H9 (cell line): ENCODE measurements around the gene MORC1. TPM values are rescaled to one million over a fixed set of nuclear protein-coding genes. Genes with fewer than 3 reads are reported as not detected.

Experiments used
- DNase-seq: peaks from one replicate; pipeline ENCODE4 v3.0.0-alpha.2; 2017
- H2AFZ ChIP-seq: one replicate; pipeline ENCODE4 v1.6.1; 2013; ENCODE audit warnings: mild to moderate bottlenecking, low read length, control low read depth, moderate library complexity
- H2AK5ac ChIP-seq: 2 replicates; pipeline ENCODE4 v1.6.1; 2013; ENCODE audit warnings: low read length, control low read depth, mixed read lengths; ENCODE audit not compliant: insufficient read length
- H2BK120ac ChIP-seq: one replicate; pipeline ENCODE4 v1.6.1; 2013; ENCODE audit warnings: low read depth, mild to moderate bottlenecking, low read length, control low read depth, inconsistent platforms; ENCODE audit not compliant: poor library complexity, severe bottlenecking
- H2BK12ac ChIP-seq: 2 replicates; pipeline ENCODE4 v1.6.1; 2013; ENCODE audit warnings: low read length, control low read depth, mixed read lengths, low read depth; ENCODE audit not compliant: insufficient read length
- H2BK15ac ChIP-seq: 2 replicates; pipeline ENCODE4 v1.6.1; 2013; ENCODE audit warnings: low read depth, low read length, control low read depth
- H2BK20ac ChIP-seq: one replicate; pipeline ENCODE4 v1.6.1; 2013; ENCODE audit warnings: low read depth, mild to moderate bottlenecking, low read length, control low read depth, inconsistent platforms; ENCODE audit not compliant: poor library complexity, severe bottlenecking
- H2BK5ac ChIP-seq: 2 replicates; pipeline ENCODE4 v1.6.1; 2013; ENCODE audit warnings: low read length, control low read depth, mixed read lengths; ENCODE audit not compliant: insufficient read length
- H3K14ac ChIP-seq: 2 replicates; pipeline ENCODE4 v1.6.1; 2013; ENCODE audit warnings: low read length, control low read depth; ENCODE audit not compliant: insufficient read depth
- H3K18ac ChIP-seq: 2 replicates; pipeline ENCODE4 v1.6.1; 2013; ENCODE audit warnings: low read depth, mild to moderate bottlenecking, mixed read lengths, low read length, control low read depth; ENCODE audit not compliant: insufficient read length
- H3K23ac ChIP-seq: 2 replicates; pipeline ENCODE4 v1.6.1; 2013; ENCODE audit warnings: low read length, control low read depth, mixed read lengths, low read depth; ENCODE audit not compliant: insufficient read length
- H3K23me2 ChIP-seq: 2 replicates; pipeline ENCODE4 v1.6.1; 2013; ENCODE audit warnings: low read depth, mild to moderate bottlenecking, mixed read lengths, low read length, control low read depth; ENCODE audit not compliant: insufficient read length, poor library complexity, severe bottlenecking
- H3K27ac ChIP-seq: 2 replicates; pipeline ENCODE4 v1.5.1; 2013; ENCODE audit warnings: low read length, control low read depth, mixed read lengths, low read depth; ENCODE audit not compliant: insufficient read length
- H3K27me3 ChIP-seq: 2 replicates; pipeline ENCODE4 v1.6.1; 2013; ENCODE audit warnings: low read length, control low read depth, inconsistent platforms; ENCODE audit not compliant: insufficient read depth
- H3K4ac ChIP-seq: 2 replicates; pipeline ENCODE4 v1.6.1; 2013; ENCODE audit warnings: low read depth, mild to moderate bottlenecking, control low read depth, inconsistent platforms, low read length, moderate library complexity
- H3K4me1 ChIP-seq: 2 replicates; pipeline ENCODE4 v1.6.1; 2013; ENCODE audit warnings: low read length, control low read depth, inconsistent platforms; ENCODE audit not compliant: insufficient read depth
- H3K4me2 ChIP-seq: 2 replicates; pipeline ENCODE4 v1.6.1; 2013; ENCODE audit warnings: low read length, control low read depth, mixed read lengths; ENCODE audit not compliant: insufficient read length, insufficient read depth
- H3K56ac ChIP-seq: 2 replicates; pipeline ENCODE4 v1.6.1; 2013; ENCODE audit warnings: low read depth, mild to moderate bottlenecking, mixed read lengths, low read length, control low read depth; ENCODE audit not compliant: insufficient read length
- H3K79me1 ChIP-seq: 2 replicates; pipeline ENCODE4 v1.6.1; 2013; ENCODE audit warnings: low read depth, mild to moderate bottlenecking, moderate library complexity, low read length, control low read depth, inconsistent platforms; ENCODE audit not compliant: insufficient read depth, poor library complexity, severe bottlenecking
- H3K79me2 ChIP-seq: 2 replicates; pipeline ENCODE4 v1.6.1; 2013; ENCODE audit warnings: low read length, control low read depth, inconsistent platforms; ENCODE audit not compliant: insufficient read depth
- H3K9ac ChIP-seq: 2 replicates; pipeline ENCODE4 v1.6.1; 2013; ENCODE audit warnings: low read length, control low read depth, mixed read lengths; ENCODE audit not compliant: insufficient read length; ENCODE audit errors: extremely low read depth
- H3K9me3 ChIP-seq: one replicate; pipeline ENCODE4 v1.6.1; 2013; ENCODE audit warnings: low read depth, low read length, inconsistent platforms; ENCODE audit not compliant: control insufficient read depth
- H3T11ph ChIP-seq: one replicate; pipeline ENCODE4 v1.6.1; 2013; ENCODE audit warnings: mild to moderate bottlenecking, low read length, control low read depth, inconsistent platforms
- H4K20me1 ChIP-seq: one replicate; pipeline ENCODE4 v1.6.1; 2013; ENCODE audit not compliant: control insufficient read depth, insufficient read length, insufficient read depth
- H4K5ac ChIP-seq: 2 replicates; pipeline ENCODE4 v1.6.1; 2013; ENCODE audit warnings: low read depth, mild to moderate bottlenecking, mixed read lengths, low read length, control low read depth; ENCODE audit not compliant: insufficient read length
- H4K8ac ChIP-seq: replicated peaks from 2 replicates; pipeline ENCODE4 v1.6.1; 2013; ENCODE audit warnings: low read length, control low read depth, mixed read lengths, low read depth; ENCODE audit not compliant: insufficient read length
- H4K91ac ChIP-seq: 2 replicates; pipeline ENCODE4 v1.6.1; 2013; ENCODE audit warnings: low read depth, mild to moderate bottlenecking, moderate library complexity, mixed read lengths, low read length, control low read depth; ENCODE audit not compliant: insufficient read length
- H3K27ac Mint-ChIP-seq, 3 experiments: 2 replicates in 2 of 3; 3 replicates in 1 of 3; pipeline ENCODE4 v1.8.0; 2020 to 2021; ENCODE audit warnings: mixed read lengths in 3 of 3, mild to moderate bottlenecking in 1 of 3, moderate library complexity in 1 of 3
- H3K27me3 Mint-ChIP-seq: 2 replicates; pipeline ENCODE4 v1.8.0; 2021; ENCODE audit warnings: low read depth, mild to moderate bottlenecking, moderate library complexity, mixed read lengths
- H3K36me3 Mint-ChIP-seq, 3 experiments: 2 replicates in 2 of 3; 3 replicates in 1 of 3; pipeline ENCODE4 v1.8.0; 2020 to 2021; ENCODE audit warnings: low read depth in 3 of 3, mixed read lengths in 3 of 3; ENCODE audit not compliant: insufficient read depth in 1 of 3
- H3K4me1 Mint-ChIP-seq, 2 experiments: 2 replicates each; pipeline ENCODE4 v1.8.0; 2020; ENCODE audit warnings: mixed read lengths in 2 of 2
- H3K4me3 Mint-ChIP-seq, 2 experiments: 2 replicates in 1 of 2; 3 replicates in 1 of 2; pipeline ENCODE4 v1.8.0; 2020 to 2021; ENCODE audit warnings: mild to moderate bottlenecking in 2 of 2, mixed read lengths in 2 of 2, moderate library complexity in 1 of 2
- H3K9me3 Mint-ChIP-seq, 2 experiments: 2 replicates in 1 of 2; 3 replicates in 1 of 2; pipeline ENCODE4 v1.8.0; 2020; ENCODE audit warnings: mild to moderate bottlenecking in 2 of 2, mixed read lengths in 2 of 2, moderate library complexity in 1 of 2
- WGBS: extraction: QIAGEN DNeasy Blood & Tissue Kit; methylation state at CpG from one replicate; pipeline ENCODE4 v1.1.7; 2013; ENCODE audit warnings: missing lambda C conversion rate, low lambda C conversion rate, mixed read lengths; ENCODE audit not compliant: insufficient read length; ENCODE audit errors: extremely low coverage; 5-methylcytosine and 5-hydroxymethylcytosine counted together
- total RNA-seq: library from RNA; stranded (reverse); gene quantifications from 2 replicates; pipeline ENCODE4 v1.2.1, GENCODE V29; 2021
- TF ChIP-seq, protein P1 (sequence below): fragments of 200-600 bp; sonication (generic); conservative IDR thresholded peaks from 3 replicates; pipeline ENCODE4 v1.8.0; 2021; ENCODE audit warnings: antibody characterized with exemption, mild to moderate bottlenecking

The MORC1 gene
- total RNA-seq, 1 experiment from 2014 or later: not detected

DNA sequence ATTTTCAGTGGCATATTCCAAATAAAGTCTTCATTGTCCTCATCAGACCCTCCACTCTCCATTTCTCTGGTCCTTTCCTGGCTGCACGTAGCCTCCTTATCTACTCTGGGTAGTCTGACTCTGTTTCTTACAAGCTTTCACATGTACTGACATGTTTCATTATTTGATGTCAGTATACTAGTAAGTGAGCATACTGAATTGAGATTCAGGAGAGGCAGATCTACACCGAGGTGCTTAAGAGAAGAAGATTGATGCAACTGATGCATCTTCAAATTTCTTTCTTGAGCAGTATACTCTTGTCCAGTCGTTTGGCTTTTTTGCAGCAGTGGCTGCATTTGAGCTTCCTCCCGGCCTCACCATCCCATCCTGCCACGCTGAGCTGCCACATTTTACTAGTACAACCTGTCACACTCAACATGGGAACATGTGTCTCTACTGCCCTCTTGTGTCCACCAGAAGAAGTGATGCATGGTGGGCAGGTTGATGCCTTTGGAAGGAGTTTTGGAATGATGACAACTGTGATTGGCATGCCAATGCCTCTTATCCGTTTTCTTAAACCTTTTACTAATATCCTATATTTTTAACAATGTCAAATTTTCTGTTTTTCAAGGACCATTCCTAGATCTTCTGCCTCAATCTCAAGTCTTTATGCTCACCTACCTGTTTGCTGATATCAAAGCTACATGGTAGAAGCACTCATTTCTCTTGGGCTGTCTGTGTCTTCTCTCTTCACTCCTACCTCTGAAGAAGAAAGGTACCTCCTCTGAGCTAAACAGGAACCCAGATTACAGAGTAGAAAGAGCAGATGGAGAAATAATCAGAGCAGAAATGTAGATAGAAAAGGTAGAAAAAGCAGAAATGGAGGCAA, 202.9 kb downstream of the MORC1 start:
- H3K18ac ChIP-seq: no peak overlapping the region
- TF ChIP-seq, protein P1, sequence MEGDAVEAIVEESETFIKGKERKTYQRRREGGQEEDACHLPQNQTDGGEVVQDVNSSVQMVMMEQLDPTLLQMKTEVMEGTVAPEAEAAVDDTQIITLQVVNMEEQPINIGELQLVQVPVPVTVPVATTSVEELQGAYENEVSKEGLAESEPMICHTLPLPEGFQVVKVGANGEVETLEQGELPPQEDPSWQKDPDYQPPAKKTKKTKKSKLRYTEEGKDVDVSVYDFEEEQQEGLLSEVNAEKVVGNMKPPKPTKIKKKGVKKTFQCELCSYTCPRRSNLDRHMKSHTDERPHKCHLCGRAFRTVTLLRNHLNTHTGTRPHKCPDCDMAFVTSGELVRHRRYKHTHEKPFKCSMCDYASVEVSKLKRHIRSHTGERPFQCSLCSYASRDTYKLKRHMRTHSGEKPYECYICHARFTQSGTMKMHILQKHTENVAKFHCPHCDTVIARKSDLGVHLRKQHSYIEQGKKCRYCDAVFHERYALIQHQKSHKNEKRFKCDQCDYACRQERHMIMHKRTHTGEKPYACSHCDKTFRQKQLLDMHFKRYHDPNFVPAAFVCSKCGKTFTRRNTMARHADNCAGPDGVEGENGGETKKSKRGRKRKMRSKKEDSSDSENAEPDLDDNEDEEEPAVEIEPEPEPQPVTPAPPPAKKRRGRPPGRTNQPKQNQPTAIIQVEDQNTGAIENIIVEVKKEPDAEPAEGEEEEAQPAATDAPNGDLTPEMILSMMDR: peak; percentile 92
- no CpG with 5 or more reads among the region's 6 CpGs for WGBS
- no peak overlapping the region for H4K91ac ChIP-seq
- H3K79me2 ChIP-seq: no peaks in the 10 kb centered on the region
- no peaks in the 10 kb centered on the region for H3K36me3 Mint-ChIP-seq
- H3K79me1 ChIP-seq: no peaks in the 10 kb centered on the region
- H2AFZ ChIP-seq: no peak overlapping the region
- no peaks in the 10 kb centered on the region for H3K4me1 Mint-ChIP-seq
- no peak overlapping the region for H3K27ac Mint-ChIP-seq
- H3K27me3 ChIP-seq: no peaks in the 10 kb centered on the region
- no peak overlapping the region for H2BK12ac ChIP-seq
- no peak overlapping the region for H3T11ph ChIP-seq
- no peak overlapping the region for H3K23ac ChIP-seq
- no peak overlapping the region for H2BK20ac ChIP-seq
- H2BK15ac ChIP-seq: no peak overlapping the region
- H2BK5ac ChIP-seq: no peak overlapping the region
- DNase-seq: peak; percentile 79
- no peak overlapping the region for H3K4me2 ChIP-seq
- H2BK120ac ChIP-seq: no peak overlapping the region
- H2AK5ac ChIP-seq: no peak overlapping the region
- no peak overlapping the region for H3K27ac ChIP-seq
- no peaks in the 10 kb centered on the region for H3K27me3 Mint-ChIP-seq
- H3K9ac ChIP-seq: no peak overlapping the region
- no peak overlapping the region for H3K4ac ChIP-seq
- H3K9me3 Mint-ChIP-seq: no peaks in the 10 kb centered on the region
- H3K9me3 ChIP-seq: no peaks in the 10 kb centered on the region
- no peaks in the 10 kb centered on the region for H4K20me1 ChIP-seq
- no peak overlapping the region for H3K4me3 Mint-ChIP-seq
- no peaks in the 10 kb centered on the region for H3K4me1 ChIP-seq
- no peak overlapping the region for H3K14ac ChIP-seq
- H4K8ac ChIP-seq: no peak overlapping the region
- no peak overlapping the region for H3K56ac ChIP-seq
- H4K5ac ChIP-seq: no peak overlapping the region
- H3K23me2 ChIP-seq: no peaks in the 10 kb centered on the region
